ENCODE data around the gene TXLNB. TPM values are rescaled to one million over a fixed set of nuclear protein-coding genes. Genes with fewer than 3 reads are reported as not detected.

Gene TXLNB
- total RNA-seq, 1 donor from 2014 or later: 0.05 TPM

DNA sequence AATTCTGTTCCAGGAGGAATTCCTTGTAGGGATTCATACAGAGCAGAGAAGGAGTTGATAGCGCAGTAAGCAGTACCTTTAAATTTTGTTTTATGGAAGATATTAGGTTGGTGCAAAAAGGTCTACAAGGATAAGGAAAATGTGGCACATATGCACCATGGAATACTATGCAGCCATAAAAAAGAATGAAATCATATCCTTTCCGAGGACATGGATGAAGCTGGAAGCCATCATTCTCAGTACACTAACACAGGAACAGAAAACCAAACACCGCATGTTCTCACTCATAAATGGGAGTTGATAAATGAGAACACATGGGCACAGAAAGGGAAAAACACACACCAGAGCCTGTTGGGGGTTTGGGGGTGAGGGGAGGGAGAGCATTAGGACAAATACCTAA, 37.4 kb upstream of the TXLNB start:
- Mint-ChIP-seq H3K9me3 (ENCODE audit: low read depth) (no peaks in the 10 kb centered on the region), H3K36me3 (ENCODE audit: low read depth) (no peaks in the 10 kb centered on the region), H3K27me3 (ENCODE audit: low read depth) (no peaks in the 10 kb centered on the region), H3K4me1 (ENCODE audit: low read depth) (peaks cover 24% of the 10 kb centered on the region), H3K27ac (ENCODE audit: unreplicated experiment) (no peak overlapping the region), H3K4me3 (ENCODE audit: unreplicated experiment) (no peak overlapping the region)
- no peak for DNase-seq (ENCODE audit: low spot score)
- TF ChIP-seq, protein P1, sequence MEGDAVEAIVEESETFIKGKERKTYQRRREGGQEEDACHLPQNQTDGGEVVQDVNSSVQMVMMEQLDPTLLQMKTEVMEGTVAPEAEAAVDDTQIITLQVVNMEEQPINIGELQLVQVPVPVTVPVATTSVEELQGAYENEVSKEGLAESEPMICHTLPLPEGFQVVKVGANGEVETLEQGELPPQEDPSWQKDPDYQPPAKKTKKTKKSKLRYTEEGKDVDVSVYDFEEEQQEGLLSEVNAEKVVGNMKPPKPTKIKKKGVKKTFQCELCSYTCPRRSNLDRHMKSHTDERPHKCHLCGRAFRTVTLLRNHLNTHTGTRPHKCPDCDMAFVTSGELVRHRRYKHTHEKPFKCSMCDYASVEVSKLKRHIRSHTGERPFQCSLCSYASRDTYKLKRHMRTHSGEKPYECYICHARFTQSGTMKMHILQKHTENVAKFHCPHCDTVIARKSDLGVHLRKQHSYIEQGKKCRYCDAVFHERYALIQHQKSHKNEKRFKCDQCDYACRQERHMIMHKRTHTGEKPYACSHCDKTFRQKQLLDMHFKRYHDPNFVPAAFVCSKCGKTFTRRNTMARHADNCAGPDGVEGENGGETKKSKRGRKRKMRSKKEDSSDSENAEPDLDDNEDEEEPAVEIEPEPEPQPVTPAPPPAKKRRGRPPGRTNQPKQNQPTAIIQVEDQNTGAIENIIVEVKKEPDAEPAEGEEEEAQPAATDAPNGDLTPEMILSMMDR (IDR thresholded peaks at IDR 0.05): no peak

DNA sequence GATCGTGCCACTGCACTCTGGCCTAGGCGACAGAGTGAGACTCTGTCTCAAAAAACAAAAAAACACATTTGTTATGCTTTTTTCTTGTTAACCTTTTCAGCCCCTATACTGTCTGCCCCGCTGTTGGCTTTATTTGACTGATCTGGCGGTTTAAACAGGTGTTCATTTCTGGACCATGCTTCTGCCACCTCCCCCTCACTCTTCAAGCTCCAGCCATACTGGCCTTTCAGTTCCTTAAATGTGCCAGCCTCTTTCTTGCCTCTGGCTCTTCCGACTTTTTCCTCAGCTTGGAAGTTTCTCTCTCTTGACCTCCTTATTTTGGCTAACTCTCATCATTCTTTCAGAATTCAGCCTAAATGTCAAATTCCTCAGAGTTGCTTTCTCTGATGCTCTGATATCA, 35.2 kb upstream of the TXLNB start:
- Mint-ChIP-seq H3K4me3 (ENCODE audit: unreplicated experiment) (no peak overlapping the region), H3K27ac (ENCODE audit: unreplicated experiment) (no peak overlapping the region), H3K27me3 (ENCODE audit: low read depth) (no peaks in the 10 kb centered on the region), H3K36me3 (ENCODE audit: low read depth) (no peaks in the 10 kb centered on the region), H3K4me1 (ENCODE audit: low read depth) (peaks cover 26% of the 10 kb centered on the region), H3K9me3 (ENCODE audit: low read depth) (no peaks in the 10 kb centered on the region)
- no peak for DNase-seq (ENCODE audit: low spot score)
- TF ChIP-seq, protein P1 (IDR thresholded peaks at IDR 0.05): no peak

DNA sequence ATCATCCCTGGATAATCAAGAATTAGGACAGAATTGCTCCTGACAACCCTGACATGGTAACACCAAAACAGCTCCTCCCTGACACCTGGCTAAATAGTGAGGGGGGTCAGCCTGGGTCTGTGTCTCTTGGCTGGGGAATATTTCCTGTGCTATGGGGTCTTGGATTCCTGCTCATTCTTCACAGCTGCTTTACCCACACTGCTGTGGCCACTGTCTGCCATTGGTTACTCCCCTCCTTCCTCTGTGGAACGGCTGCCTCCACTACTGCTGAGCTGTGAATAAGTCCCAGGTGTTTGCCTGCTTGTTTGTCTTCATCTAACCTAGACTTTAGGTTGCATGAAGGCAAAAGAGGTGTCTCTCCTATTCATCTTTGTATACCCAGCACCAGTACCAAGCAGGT, 33.9 kb upstream of the TXLNB start:
- H3K27ac Mint-ChIP-seq (ENCODE audit: unreplicated experiment): no peak overlapping the region
- no peaks in the 10 kb centered on the region for H3K36me3 Mint-ChIP-seq (ENCODE audit: low read depth)
- H3K4me1 Mint-ChIP-seq (ENCODE audit: low read depth): peaks cover 19% of the 10 kb centered on the region
- no peaks in the 10 kb centered on the region for H3K9me3 Mint-ChIP-seq (ENCODE audit: low read depth)
- TF ChIP-seq, protein P1 (IDR thresholded peaks at IDR 0.05): no peak
- no peak overlapping the region for H3K4me3 Mint-ChIP-seq (ENCODE audit: unreplicated experiment)
- DNase-seq (ENCODE audit: low spot score): no peak
- H3K27me3 Mint-ChIP-seq (ENCODE audit: low read depth): no peaks in the 10 kb centered on the region

DNA sequence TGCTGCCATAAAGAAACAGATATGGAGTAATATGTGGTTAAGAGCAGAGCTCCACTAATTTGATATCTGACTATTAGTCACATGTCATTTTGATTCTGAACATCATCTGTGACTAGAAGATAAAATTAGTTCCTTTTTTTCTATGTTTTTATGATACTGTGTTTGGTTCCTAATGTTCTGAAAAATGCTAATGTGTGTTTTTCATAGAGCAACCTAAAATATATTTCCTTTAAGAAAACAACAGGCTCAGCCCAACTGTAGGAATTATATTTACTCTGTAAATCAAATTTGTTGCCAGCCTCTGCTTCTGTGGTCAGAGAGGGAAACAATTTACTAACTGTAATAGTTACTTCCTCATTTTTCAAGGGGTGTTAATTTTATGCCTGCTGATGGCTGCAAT, 33.3 kb upstream of the TXLNB start:
- no peaks in the 10 kb centered on the region for H3K36me3 Mint-ChIP-seq (ENCODE audit: low read depth)
- peaks cover 14% of the 10 kb centered on the region for H3K4me1 Mint-ChIP-seq (ENCODE audit: low read depth)
- TF ChIP-seq, protein P1 (IDR thresholded peaks at IDR 0.05): no peak
- H3K4me3 Mint-ChIP-seq (ENCODE audit: unreplicated experiment): no peak overlapping the region
- no peak overlapping the region for H3K27ac Mint-ChIP-seq (ENCODE audit: unreplicated experiment)
- H3K27me3 Mint-ChIP-seq (ENCODE audit: low read depth): no peaks in the 10 kb centered on the region
- no peaks in the 10 kb centered on the region for H3K9me3 Mint-ChIP-seq (ENCODE audit: low read depth)
- DNase-seq (ENCODE audit: low spot score): no peak

DNA sequence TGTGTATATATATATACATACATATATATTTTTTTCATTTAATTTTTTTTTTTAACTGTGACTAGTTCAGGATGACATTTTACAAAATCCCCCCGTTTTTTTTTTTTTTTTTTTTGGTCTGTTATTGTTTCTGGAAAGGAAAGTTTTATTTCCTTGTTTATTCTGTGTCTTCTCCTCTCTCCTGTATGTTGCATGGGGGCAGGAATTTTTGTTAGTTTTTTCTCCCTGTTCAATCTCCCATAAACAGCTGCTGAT, 32.4 kb upstream of the TXLNB start:
- H3K27ac Mint-ChIP-seq (ENCODE audit: unreplicated experiment): no peak overlapping the region
- H3K36me3 Mint-ChIP-seq (ENCODE audit: low read depth): no peaks in the 10 kb centered on the region
- TF ChIP-seq, protein P1 (IDR thresholded peaks at IDR 0.05): no peak
- no peak for DNase-seq (ENCODE audit: low spot score)
- no peaks in the 10 kb centered on the region for H3K27me3 Mint-ChIP-seq (ENCODE audit: low read depth)
- H3K9me3 Mint-ChIP-seq (ENCODE audit: low read depth): no peaks in the 10 kb centered on the region
- no peak overlapping the region for H3K4me3 Mint-ChIP-seq (ENCODE audit: unreplicated experiment)
- peaks cover 14% of the 10 kb centered on the region for H3K4me1 Mint-ChIP-seq (ENCODE audit: low read depth)
